Superior temporal gyrus (tissue), 1 donor: ENCODE data around the gene SLC5A10.
A peak's percentile ranks its signal among the peaks of the same experiment; 100 is the strongest.
"Not testable (repeated sequence)": the region's sequence is repeated elsewhere in the genome, so short reads cannot be mapped to it uniquely, and the experiment has no call there.

ENCODE experiments used
- DNase-seq: peaks from one replicate; pipeline ENCODE4 v3.0.0-alpha.2; 2016; ENCODE audit errors: extremely low spot score

Gene SLC5A10

DNA sequence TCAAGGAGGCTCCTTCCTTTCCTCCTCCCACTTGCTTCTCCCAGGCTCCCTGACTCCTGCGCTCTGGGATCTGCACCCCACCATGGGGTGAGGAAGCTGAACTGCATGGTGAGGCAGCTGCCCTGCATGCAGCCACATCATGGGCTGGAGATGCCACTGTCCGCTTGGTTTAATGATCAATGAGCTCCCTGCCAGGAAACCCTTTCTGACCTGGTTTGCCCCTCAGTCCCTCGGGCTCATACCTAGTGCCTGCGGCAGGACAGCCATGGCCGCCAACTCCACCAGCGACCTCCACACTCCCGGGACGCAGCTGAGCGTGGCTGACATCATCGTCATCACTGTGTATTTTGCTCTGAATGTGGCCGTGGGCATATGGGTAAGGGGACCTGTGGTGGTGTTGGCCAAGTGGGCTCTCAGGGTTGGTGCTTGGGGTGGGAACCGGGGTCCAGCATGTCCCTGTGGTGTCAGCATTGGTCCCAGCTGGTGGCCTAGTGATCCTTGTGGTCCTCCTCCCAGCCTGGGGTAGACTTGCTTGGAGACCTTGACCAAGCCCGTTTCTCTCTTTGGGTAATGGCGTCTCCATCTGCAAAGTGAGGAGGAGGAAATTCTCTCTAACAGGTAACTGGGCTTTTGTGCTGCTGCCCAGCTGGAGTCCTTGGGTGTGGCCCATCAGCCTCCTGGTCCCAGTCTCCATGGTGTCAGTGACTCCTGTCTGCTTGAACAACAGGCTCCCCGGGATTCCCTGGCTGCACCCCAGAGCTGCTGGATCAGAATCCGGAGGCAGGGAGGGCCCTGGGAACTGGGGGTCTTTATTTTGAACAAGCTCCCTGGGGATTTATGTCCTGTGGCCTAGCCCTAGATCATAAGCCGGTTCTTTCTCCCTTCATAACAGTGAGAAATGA is at the start of gene SLC5A10:
TSS of gene SLC5A10 (plus strand) at position 225 of the 902 bp plus-strand sequence. CDS start at position 266, 41 bp downstream.
- DNase-seq, result no peak

DNA sequence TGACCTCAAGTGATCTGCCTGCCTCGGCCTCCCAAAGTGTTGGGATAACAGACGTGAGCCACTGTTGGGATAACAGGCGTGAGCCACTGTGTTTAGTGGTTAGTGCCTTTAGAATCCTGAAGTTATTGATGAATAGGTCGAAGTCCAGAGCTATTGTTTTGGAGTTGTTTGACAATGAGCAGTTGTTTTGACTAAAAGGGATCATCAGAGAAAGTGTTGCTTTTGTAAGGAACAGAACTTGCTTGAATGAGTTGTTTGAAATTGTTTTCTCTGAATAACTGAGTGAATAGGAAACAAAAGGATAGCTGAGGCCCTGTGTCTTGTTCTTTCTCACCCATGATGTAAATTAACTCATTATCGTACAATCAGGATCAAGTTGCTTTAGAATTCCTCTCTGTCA is 47.5 kb upstream of the SLC5A10 start:
- peak; percentile 32 for DNase-seq

- no peak for DNase-seq
Measured at GRCh38 chr17:18905226-18905625, 46.7 kb upstream of the SLC5A10 start.

DNA sequence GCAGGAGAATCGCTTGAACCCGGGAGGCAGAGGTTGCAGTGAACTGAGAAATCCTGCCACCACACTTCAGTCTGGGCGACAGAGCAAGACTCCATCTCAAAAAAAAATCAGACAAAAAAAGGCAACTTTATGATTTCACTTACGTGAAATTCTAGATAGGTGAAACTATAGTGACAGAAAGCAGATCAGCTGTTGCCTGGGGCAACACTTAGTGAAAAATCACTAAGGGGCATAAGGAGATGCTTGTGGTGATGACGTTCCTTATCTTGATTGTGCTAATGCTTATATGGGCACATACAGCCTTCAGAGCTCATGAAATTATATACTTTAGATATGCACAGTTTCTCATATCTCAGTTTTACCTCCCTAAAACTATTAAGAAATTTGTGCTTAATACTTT is 41.6 kb upstream of the SLC5A10 start:
- DNase-seq, result no peak

GRCh38 chr17:18910881-18911280 is 41.1 kb upstream of the SLC5A10 start:
- no peak for DNase-seq

DNA sequence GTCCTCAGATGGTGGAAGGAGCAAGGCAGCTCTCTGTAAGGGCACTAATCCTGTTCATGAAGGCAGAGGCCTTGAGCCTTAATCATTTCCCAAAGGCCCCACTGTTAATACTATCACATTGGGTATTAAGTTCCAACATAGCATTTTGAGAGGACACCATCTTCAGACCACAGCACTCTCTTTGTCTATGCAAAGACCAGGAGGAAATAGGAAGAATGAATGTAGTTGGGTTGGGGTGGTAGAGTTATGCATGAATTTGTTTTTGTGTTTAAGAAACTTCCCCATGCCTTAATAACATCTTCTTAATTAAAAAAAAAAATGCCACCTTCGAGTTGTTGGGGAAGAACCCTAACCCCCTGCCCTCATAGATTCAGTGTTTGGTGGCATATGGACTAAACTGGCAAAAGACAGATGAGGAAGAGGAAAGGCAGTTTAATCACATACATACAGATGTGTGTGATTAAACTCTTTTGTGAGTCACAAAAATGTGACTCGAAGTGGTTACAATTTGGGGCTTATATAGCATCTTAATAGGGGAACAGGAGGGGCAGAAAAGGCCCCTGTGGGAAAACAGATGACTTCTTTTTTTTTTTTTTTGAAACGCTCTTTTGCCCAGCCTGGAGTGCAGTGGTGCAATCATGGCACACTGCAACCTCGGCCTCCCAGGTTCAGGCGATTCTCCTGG is 35.0 kb upstream of the SLC5A10 start:
- no peak for DNase-seq

DNA sequence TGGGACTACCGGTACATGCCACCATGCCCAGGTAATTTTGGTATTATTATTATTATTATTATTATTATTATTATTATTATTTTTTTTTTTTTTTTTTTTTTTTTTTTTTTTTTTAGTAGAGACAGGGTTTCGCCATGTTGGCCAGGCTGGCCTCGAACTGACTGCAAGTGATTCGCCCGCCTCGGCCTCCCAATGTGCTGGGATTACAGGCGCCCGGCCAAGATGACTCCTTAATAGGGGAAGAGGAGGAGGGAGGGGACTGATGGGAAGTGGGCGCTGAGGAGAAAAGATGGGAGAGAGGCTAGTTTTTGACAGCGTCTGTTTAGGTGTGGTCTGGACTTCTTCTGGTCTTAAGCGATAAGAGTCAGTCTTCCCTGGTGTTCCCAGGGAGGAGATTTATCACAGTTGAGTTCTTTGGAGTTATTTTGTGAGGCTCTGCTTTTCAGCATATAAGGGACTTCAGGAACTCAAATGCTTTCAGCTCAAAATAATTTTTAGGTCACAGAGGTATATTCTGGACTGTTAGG is 34.4 kb upstream of the SLC5A10 start:
- no peak for DNase-seq

- no peak for DNase-seq
Measured at GRCh38 chr17:18919963-18920362, 32.0 kb upstream of the SLC5A10 start.

DNA sequence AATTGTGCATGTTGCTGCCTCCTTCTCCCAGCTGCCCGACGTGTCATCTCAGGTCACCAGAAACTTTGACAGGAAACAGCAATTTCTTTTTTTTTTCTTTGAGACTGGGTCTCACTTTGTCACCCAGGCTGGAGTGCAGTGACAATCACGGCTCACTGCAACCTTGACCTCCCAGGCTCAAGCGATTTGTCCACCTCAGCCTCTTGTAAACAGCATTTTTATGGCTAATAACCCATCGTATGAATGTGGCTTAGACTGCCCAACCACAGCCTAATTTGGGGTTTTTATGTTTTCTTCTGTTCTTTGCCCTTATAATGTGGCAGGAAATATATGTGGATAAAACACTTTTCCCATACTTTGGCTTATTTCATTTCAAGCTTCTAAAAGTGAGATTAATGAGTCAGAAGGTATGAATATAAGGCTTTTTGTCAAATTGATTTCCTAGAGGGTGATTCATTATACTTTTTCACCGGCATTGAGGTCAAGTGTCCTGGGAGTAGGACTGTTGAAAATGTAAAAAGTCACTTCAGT is 31.0 kb upstream of the SLC5A10 start:
- no peak for DNase-seq

GRCh38 chr17:18921485-18921884 is 30.5 kb upstream of the SLC5A10 start:
- DNase-seq, result no peak

DNA sequence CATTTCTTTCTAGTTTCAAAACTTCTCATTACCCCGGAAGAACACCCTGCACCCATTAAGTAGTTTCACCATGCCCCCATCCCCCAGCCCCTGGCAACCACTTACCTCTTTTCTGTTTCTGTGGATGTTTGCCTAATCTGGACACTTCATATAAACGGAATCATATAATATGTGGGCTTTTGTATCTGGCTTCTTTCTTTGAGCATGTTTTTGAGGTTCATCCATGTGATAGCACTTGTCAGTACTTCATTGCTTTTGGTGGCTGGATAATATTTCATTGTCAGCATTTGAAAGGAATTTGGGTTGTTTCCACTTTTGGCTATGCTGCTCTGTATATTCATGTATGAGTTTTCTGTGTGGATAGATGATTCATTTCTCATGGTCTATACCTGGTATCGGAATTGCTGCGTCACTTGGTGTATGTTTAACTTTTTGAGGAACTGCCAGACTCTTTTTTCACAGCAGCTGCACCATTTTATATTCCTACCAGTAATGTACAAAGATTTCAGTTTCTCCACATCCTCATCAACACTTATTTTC is 30.0 kb upstream of the SLC5A10 start:
- no peak for DNase-seq

DNA sequence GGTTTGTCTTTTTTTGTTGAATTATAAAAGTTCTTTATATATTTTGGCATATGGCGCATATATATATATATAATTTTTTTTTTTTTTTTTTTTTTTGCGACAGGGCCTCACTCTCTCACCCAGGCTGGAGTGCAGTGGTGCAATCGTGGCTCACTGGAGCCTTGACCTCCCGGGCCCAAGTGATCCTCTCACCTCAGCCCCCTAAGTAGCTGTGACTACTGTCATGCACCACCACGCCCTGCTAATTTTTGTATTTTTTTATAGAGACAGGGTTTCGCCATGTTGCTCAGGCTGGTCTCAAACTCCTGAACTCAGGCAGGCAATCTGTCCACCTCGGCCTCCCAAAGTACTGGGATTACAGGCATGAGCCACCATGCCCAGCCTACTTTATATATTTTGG is 29.4 kb upstream of the SLC5A10 start:
- DNase-seq, result not testable (repeated sequence)

- no peak for DNase-seq
Measured at GRCh38 chr17:18925187-18925586, 26.8 kb upstream of the SLC5A10 start.

GRCh38 chr17:18928628-18929125 is 23.3 kb upstream of the SLC5A10 start:
- DNase-seq, result no peak

DNA sequence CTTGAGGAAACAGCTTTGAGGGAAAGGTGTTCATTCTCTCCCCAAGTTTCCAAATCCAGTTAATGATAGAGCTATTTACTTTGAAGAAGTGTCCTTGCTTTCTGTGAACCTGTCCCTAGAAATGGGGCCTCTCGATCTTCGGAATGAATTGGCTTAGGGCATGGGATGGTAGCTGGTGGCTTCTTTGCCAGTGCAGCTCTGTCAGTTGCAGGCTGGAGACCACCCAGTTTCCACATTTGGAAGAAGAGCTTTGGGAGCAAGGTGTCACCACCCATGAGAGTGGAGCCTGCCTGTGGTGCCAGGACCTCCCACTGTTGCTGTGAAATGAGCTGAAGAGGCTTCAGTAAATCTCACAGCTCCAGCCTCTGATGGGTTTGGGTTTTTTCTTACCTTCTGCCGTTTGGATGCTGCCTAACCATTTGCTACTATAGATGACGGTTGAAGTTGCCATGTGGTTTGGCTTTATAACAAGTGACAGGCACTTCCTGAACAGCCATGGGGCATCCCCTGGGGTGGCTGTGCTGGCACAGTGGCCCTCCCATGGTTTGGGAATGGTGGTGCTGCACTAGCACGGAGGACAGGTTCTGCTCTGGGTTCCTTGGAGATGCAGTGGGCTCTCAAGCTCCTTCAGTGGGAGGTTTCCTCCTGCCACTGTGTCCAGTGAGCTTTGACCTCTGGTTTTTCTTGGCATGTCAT is 19.5 kb upstream of the SLC5A10 start:
- no peak for DNase-seq

GRCh38 chr17:18933102-18934058 is 18.6 kb upstream of the SLC5A10 start:
- no peak for DNase-seq

GRCh38 chr17:18937981-18938691 is 13.8 kb upstream of the SLC5A10 start:
- DNase-seq, result no peak

- DNase-seq, result no peak
Measured at GRCh38 chr17:18938692-18939023, 13.3 kb upstream of the SLC5A10 start.

DNA sequence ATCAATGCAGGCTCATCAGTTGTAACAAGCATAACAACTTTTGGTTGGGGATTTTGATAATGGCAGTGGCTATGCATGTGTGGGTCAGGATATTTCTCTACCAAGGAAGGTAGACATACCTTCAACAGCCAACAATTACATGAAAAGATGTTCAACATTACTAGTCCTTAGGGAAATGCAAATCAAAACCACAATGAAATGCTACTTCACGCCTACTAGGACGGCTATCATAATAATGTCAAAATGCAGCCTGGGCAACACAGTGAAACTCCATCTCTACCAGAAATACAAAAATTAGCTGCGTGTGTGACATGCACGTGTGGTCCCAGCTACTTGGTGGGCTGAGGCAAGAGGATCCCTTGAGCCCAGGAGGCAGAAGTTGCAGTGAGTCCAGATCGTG is 7.3 kb upstream of the SLC5A10 start:
- no peak for DNase-seq

- DNase-seq, result no peak
Measured at GRCh38 chr17:18946536-18946935, 5.4 kb upstream of the SLC5A10 start.
